Prostate gland (tissue), 2 donors: ENCODE results near the gene ANKS6.

Experiments
- POLR2AphosphoS5 ChIP-seq: sonication (generic); formaldehyde crosslinking; IDR thresholded peaks from one replicate; pipeline ENCODE4 v1.6.1; 2017; ENCODE audit warnings: antibody characterized with exemption
- TF ChIP-seq, protein P1 (sequence below), 4 experiments: fragments of 200-600 bp in 2 of 4; fragments of 450-650 bp in 2 of 4; sonication (generic) in 2 of 4; IDR thresholded peaks; 1 replicate in 3 of 4; 2 replicates in 1 of 4; pipeline ENCODE4 v1.5.1; 2016 to 2019; ENCODE audit warnings: antibody characterized with exemption in 4 of 4, mild to moderate bottlenecking in 2 of 4, moderate library complexity in 2 of 4

DNA sequence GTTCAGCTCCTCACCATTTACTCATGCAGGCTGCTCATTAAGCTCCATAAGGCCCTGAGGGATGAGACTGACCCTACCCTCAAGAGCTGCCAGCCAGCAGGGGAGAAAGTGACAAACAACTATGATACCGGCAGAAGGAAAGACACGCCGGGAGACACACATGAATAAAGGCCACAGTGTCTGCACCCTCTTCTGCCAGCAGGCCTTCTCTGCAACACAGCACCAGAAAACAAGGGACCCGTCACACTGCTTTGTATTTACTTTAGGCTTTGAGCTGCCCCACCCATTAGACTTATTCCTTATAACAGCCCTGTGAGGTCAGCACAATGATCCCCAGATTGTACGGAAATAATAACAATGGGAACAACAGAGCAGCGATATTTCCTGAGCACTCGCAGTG is 94.8 kb downstream of the ANKS6 start:
- TF ChIP-seq, protein P1, sequence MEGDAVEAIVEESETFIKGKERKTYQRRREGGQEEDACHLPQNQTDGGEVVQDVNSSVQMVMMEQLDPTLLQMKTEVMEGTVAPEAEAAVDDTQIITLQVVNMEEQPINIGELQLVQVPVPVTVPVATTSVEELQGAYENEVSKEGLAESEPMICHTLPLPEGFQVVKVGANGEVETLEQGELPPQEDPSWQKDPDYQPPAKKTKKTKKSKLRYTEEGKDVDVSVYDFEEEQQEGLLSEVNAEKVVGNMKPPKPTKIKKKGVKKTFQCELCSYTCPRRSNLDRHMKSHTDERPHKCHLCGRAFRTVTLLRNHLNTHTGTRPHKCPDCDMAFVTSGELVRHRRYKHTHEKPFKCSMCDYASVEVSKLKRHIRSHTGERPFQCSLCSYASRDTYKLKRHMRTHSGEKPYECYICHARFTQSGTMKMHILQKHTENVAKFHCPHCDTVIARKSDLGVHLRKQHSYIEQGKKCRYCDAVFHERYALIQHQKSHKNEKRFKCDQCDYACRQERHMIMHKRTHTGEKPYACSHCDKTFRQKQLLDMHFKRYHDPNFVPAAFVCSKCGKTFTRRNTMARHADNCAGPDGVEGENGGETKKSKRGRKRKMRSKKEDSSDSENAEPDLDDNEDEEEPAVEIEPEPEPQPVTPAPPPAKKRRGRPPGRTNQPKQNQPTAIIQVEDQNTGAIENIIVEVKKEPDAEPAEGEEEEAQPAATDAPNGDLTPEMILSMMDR (IDR thresholded peaks at IDR 0.05): no peak
- TF ChIP-seq POLR2AphosphoS5: no peak
